COR-L47 (cell line): ENCODE data around the gene HNRNPH1.
A peak's percentile ranks its signal among the peaks of the same experiment; 100 is the strongest.
"Not testable (repeated sequence)": the region's sequence is repeated elsewhere in the genome, so short reads cannot be mapped to it uniquely, and the experiment has no call there.

Source experiments
- DNase-seq: peaks from one replicate; lab custom pipeline; 2025; lab: John Stamatoyannopoulos, UW

HNRNPH1 gene

GRCh38 chr5:179623003-179623905, at the start of gene HNRNPH1:
HNRNPH1 (minus strand) TSS chr5:179623671; CDS start chr5:179623133, 538 bp downstream.
- DNase-seq: peak; percentile 100

DNA sequence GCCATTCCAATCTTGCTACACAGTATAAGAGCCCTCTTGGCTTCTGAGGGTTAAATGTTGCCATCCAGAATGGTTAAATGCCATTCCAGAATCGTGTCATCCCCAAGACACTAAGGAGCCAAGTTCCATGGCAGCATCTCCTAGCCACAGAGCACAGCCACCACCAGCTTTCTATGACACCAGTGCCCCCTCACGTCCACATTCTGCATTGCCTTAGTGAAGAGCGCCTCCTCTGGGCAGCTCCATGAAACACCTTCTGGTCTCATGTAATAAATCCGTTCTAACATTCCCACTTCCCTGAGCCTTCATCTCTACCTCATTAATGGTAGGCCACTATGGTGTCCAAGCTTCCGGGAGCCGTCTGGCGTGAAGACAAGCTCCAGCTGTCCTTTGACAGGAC, 44.9 kb upstream of the HNRNPH1 start:
- DNase-seq: no peak

DNA sequence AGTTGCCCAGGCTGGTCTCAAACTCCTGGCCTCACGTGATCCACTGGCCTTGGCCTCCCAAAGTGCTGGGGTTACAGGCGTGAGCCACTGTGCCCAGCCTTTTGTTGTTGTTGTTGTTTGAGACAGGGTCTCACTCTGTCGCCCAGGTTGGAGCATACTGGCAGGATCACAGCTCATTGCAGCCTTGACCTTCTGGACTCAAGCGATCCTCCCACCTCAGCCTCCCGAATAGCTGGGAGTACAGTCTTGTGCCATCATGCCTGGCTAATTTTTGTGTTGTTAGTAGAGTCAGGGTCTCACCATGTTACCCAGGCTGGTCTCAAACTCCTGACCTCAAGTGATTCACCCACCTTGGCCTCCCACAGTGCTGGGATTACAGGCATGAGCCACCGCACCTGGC, 38.2 kb upstream of the HNRNPH1 start:
- DNase-seq: not testable (repeated sequence)

DNA sequence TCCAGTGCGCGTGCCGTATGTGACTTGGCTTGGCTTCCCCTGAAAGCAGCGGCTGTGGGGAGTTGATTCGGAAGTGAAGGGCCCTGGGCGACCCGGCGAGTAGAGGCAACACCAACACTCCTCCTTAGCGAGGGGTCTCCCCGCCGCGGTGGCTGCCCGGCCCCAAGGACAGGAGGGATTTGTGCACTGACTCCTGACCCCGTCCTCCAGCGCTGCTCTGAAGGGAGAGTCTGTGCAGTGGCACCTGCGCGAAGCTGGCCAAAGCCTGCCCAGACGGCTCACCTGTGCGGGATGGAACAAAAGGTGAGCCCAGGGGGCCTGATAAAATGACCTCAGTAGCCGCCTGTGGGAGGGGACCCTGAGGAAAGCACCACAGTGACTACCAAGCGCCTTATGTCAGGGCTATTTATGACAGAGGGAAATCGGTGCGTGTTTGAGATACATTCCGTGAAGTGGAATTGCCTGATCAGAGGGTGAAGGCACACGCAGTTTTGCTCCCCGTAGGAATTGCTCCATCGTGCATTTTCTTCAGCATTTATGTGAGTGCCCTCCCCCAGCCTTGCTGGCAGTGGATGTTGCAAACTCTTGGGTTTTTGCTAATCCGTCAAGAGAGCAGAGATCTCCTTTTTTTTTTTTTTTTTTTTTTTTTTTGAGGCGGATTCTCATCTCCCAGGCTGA, 34.8 kb upstream of the HNRNPH1 start:
- DNase-seq: not testable (repeated sequence)

DNA sequence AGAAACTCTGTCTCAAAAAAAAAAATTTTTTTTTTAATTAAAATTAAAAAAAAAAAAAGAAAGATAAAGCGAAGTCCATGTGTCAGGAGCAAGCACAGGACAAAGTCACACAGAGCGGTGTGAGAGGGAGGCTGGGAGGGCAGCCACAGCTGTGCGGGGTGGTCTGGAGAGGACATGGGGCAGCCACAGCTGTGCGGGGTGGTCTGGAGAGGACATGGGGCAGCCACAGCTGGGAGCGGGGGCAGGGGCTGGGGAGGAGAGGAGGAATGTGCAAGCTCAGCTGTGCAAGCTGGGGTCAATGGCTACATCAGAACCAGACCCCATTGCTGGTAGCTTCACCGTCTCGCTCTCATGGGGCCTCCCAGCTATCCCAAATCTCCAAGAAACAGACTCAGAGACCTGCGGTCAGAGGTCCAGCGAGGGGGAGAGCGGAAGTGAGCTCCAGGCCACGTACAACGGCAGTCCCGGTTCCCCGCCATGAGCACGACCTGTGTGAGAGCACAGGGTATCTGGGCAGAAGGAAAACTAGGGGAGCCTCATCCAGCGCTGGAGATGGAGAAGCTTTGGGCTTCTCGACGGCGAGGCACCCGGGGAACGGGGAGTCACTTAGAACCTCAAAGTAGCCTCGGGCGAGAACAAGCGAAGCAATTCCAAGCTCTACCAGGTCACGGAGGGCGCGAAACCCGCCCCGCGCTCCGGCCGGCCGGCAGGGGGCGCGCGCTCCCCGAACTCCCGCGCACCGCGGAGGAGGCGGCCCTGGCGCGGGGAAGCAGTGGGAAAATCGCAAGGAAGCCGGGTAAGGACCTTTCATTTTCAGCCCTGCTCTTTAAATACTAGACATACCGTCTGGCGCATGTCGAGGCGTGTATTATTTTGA, 34.1 kb upstream of the HNRNPH1 start:
- not testable (repeated sequence) for DNase-seq

- DNase-seq: not testable (repeated sequence)
These were observed 29.7 kb upstream of the HNRNPH1 start for GRCh38 chr5:179653135-179653534.

- not testable (repeated sequence) for DNase-seq
These were observed 26.8 kb upstream of the HNRNPH1 start for GRCh38 chr5:179650245-179650644.

- DNase-seq: not testable (repeated sequence)
These were observed 25.8 kb upstream of the HNRNPH1 start for GRCh38 chr5:179649166-179649703.

- DNase-seq: no peak
These were observed 24.9 kb upstream of the HNRNPH1 start for GRCh38 chr5:179648410-179648809.

- not testable (repeated sequence) for DNase-seq
These were observed 21.3 kb upstream of the HNRNPH1 start for GRCh38 chr5:179644766-179645165.

DNA sequence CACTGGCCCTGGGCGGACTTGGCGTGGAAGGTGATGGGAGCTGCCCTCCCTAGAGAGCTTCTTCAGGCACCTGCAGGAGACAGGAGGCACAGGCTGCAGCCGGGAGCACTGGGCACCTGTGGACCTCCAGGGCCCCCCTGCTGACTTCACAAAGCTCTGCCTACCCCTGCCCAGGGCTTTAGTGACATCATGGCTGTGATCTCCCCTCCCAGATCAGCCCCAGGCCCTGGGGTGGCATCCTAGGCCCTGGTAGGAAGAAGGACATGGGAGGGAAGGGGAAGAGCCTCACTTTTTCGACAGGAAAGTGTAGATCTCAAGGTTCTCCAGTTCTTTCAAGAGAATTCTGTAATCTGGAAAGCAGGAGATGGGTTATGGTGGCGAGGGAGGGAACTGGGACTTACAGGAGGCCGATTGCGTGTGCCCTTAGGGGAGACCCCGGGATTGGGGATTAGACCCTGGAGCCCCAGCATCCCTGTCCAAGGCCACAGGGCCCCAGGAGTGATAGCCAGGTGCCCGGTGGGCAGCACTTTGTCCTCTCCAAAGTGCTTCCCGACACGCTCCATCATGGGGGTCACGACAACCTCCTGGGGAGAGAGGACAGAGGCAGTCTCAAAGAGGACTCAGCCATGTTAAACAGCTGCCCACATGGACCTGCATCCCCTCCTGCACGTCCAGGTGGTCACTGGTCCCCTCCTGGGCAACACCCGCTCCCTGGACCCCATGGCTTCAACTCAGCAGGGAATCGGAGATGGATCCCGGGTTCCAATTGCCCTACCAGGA, 19.9 kb upstream of the HNRNPH1 start:
- DNase-seq: not testable (repeated sequence)

DNA sequence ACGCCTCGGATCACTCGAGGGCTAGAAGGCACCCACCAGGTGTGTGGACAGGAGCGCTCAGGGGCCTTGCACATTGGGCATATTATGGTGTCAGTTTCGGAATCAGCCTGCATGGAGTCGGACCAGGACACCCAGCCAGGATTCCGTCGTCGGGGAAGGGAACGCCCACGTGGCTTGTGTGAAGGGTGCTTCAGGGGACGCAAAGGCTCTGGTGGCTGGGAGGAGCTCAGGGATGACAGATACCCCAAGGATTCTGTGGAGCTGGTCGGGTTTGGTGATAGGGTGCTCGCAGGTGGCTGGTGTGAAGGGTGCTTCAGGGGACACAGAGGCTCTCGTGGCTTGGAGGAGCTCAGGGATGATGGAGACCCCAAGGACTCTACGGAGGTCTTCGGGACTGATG, 19.2 kb upstream of the HNRNPH1 start:
- DNase-seq: not testable (repeated sequence)

DNA sequence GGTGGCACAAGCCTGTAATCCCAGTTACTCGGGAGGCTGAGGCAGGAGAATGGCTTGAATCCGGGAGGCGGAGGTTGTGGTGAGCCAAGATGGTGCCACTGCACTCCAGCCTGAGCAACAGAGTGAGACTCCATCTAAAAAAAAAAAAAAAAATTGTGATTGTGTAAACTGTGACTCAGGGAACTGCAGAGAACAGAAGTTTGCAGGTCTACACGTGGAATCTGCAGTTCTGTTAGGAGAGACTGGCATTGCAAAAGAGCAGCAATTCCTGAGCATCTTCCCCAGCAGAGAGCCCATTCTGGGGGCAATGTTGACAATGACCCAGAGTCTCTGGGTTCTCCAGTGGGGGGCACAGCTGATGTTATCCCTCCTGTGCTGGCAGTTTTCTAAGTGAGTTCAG, 18.3 kb upstream of the HNRNPH1 start:
- DNase-seq: not testable (repeated sequence)

DNA sequence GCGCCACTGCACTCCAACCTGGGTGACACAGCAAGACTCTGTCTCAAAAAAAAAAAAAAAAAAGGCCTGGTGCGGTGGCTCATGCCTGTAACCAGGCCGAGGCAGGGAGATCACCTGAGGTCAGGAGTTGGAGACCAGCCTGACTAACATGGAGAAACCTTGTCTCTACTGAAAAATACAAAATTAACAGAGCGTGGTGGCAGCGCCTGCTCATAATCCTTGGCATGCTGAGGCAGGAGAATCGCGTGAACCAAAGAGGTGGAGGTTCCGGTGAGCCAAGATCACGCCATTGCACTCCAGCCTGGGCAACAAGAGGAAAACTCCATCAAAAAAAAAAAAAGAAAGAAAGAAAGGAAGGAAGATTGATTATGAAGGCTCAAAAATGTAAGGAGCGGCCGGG, 15.8 kb upstream of the HNRNPH1 start:
- DNase-seq: not testable (repeated sequence)

DNA sequence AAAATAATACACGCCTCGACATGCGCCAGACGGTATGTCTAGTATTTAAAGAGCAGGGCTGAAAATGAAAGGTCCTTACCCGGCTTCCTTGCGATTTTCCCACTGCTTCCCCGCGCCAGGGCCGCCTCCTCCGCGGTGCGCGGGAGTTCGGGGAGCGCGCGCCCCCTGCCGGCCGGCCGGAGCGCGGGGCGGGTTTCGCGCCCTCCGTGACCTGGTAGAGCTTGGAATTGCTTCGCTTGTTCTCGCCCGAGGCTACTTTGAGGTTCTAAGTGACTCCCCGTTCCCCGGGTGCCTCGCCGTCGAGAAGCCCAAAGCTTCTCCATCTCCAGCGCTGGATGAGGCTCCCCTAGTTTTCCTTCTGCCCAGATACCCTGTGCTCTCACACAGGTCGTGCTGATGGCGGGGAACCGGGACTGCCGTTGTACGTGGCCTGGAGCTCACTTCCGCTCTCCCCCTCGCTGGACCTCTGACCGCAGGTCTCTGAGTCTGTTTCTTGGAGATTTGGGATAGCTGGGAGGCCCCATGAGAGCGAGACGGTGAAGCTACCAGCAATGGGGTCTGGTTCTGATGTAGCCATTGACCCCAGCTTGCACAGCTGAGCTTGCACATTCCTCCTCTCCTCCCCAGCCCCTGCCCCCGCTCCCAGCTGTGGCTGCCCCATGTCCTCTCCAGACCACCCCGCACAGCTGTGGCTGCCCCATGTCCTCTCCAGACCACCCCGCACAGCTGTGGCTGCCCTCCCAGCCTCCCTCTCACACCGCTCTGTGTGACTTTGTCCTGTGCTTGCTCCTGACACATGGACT, 11.1 kb upstream of the HNRNPH1 start:
- DNase-seq: not testable (repeated sequence)

DNA sequence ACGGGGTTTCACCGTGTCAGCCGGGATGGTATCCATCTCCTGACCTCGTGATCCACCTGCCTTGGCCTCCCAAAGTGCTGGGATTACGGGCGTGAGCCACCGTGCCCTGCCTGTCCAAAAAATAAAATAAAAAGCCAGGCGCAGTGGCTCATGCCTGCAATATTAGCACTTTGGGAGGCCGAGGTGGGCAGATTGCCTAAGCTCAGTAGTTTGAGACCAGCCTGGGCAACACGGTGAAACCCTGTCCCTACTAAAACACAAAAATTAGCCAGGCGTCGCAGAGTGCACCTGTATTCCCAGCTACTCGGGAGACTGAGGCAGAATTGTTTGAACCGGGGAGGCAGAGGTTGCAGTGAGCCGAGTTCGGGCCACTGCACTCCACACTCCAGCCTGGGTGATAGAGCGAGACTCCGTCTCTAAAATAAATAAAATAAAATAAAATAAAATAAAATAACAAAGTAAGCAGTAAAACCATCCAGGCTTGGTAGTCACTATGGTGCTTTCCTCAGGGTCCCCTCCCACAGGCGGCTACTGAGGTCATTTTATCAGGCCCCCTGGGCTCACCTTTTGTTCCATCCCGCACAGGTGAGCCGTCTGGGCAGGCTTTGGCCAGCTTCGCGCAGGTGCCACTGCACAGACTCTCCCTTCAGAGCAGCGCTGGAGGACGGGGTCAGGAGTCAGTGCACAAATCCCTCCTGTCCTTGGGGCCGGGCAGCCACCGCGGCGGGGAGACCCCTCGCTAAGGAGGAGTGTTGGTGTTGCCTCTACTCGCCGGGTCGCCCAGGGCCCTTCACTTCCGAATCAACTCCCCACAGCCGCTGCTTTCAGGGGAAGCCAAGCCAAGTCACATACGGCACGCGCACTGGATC, 10.3 kb upstream of the HNRNPH1 start:
- DNase-seq: not testable (repeated sequence)

DNA sequence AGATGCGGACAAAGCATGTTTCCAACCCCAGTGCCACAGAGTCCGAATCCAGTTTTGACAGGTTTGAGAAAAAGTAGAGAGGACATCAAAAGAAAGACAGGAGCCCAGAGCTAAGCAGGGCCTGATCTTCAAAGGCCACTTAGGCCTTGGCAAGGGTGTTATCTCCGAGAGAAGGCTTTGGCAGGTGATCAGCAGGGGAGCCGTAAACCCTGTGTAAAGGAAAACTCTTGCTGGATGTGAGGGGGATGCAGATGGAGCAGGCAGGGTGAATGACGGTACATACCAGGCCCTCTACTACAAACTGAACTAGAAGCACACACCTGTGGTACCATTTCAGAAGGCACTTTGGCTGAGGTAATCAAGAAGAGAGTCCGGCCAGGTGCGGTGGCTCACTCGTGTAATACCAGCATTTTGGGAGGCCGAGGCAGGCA, 1.4 kb upstream of the HNRNPH1 start:
- no peak for DNase-seq

DNA sequence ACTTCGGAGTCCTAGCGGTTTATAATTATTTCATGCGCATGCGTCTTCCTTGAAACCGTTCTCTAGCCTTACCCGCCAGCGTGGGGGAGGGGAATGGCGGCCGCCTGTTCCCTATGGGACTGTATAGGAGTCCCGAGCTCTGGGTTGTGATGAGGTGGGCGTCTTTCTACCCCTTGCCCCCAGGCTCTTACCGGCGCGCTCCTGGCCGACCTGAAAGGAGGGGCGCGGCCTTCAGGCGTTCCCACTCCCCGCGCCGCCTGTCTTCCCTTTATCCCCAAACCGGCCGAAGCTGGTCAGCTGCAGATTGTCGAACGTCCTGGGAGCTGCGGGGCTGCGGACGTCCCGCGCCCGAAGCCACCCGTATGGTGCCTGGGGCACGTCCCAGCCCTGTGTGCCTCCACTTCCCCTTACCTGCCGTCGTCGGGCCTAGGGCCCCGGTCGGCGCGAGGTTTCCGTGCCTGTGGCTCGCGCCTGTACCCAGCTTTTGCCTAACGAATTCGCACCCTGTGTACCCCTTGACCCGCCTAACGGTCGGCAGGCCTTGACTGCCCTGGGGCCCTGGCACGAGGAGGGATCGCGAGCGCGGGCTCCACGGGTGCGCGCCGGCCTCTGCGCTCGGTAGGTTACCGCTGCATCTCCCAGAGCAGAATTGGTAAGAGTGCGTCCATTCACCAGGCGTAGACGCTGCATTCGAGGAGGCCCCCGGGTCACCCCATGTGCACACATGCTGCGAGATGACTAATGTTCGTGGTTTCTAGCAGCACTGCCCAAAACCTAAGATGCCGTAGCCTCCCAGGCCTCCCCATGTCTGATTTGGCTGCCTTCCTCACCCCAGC, 653 bp upstream of the HNRNPH1 start:
- DNase-seq: no peak
